ENCODE results near the gene PMEPA1.

PMEPA1 gene

DNA sequence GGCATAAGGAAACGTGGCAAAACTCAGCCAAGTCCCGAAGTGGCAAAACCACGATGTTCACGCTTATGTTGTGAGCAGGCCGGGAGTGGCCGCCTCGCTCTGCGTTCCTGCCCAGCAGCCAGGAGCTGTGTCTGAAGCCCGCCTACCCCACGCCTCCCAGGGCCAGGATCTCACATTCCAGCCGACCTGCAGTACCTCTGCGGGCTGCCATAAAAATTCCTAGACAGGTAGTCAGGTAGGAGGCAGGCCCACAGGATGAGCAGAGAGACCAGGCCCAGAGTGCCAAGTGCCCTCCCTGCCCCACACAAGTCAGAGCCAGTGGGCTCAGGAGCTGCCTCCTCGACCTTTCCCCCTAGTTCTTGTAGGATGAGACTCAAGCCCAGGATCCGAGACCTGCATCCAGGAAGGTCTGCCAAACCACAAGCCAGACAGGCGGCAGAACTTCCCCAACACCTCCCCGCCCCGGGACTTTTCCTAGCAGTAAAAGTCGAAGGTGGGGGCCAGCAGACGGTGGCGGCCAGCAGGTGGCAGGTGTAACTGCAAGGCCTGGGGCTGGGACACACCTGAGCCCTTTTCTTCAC, 16.7 kb downstream of the PMEPA1 start:
- no peak for DNase-seq

DNA sequence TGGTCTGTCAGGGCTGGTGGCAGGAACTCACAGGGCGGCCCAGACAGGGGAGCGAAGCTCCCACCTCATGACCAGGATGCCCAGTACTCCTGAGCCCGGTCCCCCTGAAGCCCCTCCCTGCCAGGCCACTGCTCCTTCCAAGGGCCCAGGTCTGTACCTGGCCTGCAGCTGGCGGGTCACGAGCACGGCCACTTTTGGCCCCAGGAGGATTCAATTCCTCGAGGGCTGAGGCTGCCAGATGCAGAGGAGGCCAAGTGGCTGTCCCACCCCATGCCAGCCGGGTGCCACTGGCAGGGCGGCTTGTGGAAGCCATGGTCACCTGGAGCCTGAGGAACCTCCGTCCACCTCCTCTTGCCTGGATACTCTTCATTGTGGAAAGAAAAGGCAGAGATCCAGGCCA, 17.4 kb downstream of the PMEPA1 start:
- DNase-seq: no peak

DNA sequence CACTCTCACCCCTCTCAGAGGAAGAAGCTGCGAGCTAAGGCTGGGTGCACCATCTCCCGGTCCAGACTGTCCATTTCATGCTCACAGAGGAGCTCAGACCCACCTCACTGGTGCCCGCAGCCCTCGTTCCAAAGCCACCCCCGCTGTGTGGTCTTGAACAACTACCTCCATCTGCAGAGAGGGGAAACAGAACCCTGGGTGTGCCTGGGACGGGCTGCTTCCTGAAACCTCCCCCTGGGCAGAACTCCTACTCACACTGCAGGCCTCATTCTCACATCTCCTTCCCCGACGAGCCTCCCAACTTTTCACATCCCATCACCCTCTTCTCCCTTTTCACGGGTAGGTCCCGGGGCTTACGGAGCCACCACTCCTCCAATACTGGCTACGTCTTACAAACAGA, 18.1 kb downstream of the PMEPA1 start:
- DNase-seq: no peak

DNA sequence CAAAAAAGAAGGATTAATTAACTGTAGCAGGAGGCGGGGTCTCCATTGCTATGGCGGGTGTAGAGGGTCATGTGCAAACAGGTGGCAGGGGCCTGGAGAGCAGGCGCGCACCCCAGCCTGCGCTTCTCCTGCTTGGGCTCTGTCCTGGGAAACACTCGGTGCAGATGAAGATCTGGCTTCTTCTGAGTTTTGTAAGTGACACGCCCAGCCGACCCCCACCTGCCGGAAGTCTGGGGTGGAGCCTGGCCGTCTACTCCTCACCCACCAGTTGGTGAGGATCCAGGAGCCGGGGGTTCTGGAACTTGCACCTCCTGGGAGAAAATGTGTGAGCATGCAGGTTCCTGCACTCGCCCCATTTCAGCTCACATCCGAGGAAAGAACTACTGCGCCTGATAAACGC, 19.3 kb downstream of the PMEPA1 start:
- DNase-seq: no peak

DNA sequence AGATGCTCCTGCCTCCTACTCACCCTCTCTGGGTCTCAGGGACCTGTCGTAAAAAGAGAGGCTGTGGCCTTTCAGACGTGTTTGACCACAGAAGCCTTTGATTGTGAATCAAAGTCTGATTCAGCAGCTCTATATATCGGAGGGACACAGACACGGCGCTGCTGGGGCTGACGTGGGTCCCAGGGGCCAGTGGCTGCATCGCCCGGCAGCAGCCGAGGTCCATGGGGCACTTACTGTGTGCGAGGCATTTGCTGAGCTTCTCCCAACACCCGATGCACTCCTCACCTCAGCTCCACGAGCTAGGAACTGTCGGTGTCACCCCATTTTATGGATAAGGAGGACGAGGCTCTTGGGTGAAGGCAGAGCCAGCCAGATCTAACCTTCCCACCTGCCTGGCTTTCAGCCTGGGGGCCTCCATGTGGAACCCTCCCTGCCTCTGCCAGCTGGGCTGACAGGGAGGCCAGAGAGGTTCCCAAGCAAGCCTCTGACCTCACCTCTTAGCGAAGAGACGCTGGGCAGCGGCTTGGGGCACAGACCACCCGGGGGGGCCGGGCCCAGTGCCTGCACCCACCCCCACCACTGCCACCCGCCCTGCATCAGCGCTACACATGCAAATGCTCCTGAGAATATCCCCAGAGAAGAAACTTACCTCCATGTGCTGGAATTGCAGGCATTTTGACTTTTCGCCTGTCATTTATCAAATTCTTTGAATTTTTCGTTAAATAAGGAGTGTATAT, 19.9 kb downstream of the PMEPA1 start:
- DNase-seq: no peak

DNA sequence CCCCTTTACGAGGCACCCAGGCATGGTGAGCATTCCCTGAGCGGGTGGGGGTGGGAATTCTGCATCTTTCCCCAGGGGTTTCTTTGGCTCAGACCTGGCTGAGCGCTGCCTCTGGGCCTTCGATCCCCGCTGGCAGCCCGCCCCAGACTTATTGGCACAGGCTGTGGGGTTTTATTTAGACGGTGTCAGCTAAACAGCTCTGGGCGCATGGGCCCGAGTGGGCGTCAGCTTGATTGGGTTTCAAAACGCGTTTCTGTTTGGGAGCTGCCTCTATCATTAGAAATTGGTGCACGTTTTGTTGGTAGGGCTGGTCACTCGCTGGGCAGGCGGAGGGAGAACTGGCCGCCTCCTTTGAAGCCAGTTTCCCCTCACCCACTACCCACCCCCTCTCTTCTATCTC, 21.0 kb downstream of the PMEPA1 start:
- peak in 6 of 14 donors; percentile 5 to 57 (median 30) for DNase-seq

DNA sequence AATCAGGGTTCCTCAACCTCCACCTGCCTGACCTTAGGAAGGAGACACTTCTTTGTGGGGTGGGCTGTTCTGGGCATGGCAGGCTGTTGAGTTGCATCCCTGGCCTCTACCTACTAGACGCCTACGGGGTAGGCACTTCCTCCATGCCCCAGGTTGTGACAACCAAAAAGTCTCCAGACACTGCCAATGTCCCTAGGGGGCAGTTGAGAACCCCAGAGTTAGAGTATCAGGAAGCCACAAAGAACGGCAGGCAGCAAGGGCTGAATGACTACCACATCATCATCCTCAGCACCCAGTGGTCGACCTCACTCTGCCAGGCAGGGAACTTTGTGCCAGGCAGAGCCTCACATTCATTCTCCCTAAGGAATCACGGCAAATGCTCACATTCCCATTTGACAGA, 21.5 kb downstream of the PMEPA1 start:
- no peak for DNase-seq

DNA sequence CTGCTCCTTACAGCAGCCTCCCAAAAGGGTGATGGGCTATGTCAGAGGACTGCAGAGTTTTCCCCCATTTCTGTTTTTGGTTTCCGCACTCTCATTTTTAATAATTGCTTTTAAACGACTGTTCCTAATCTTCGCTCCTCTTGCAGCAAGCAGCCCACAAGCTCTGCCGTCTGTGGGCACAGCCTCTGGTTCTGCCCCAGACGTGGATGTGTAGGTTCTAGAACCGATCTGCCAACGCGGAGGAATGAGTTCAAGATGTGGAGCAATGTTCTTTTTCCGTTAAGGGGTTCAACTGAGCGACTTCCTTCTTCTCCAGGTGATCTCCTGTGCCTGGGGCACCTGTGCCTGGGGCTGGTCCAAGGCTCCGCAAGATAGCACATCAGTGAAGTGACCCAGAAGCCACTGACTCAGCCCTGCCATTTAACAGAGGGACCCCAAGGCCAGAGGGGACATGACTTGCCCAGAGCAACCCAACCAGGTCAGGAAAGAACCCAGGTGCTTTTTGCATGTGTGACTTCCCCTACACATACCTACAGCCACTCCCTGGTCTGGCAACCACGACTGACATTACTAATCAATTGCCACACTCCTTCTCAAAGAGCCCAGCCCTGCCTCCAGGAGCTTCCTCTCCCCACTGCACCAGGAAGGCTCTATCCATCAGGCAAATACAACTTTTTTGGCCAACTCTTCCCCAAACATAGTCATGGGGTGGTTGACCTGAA, 22.7 kb downstream of the PMEPA1 start:
- no peak for DNase-seq

DNA sequence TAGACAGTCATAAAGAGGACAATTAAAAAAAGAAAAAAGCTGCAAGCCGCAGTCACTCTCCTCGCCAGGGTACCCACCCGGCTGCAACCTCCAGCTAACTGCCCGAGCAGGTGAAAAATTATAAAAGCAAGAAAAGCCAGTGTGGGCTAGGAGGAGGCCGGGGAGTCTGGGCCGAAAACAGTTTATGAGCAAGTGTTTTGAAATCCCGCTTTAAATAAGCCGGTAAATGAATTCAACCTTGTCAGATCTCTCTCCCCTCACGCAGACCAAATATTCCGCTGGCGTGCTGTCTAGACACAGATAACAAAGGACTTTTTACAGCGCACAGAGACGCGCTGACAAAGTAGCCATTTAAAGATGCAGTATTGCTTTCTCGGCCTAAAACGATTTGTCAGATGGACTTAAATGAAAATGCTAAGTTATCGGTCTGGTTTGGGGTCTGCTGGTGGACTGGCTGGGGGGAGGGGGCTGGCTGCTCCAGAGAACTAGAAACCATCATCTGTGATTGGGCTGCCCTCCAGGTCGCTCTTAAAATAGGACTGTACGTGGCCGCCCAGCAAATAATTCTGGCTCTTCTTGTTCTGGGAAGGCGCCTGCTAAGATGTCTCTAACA, 24.6 kb downstream of the PMEPA1 start:
- DNase-seq: peak in 1 of 14 donors; percentile 11

DNA sequence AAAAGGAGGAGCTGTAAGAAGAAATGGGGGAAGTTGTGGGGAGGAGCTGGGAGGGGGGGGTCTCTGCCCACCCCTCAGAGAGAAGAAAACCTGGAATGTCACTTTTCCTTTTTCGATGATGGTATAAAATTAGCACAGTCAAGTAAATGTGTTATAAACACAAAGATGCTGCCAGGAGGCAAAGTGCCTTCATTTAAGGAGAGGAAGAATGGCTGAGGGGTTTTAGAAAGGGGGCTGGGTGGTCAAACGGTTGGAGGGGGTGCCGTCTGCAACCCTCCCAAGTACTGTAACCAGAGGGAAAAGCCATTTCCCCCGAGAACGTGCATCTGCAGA, 25.0 kb downstream of the PMEPA1 start:
- no peak for DNase-seq

DNA sequence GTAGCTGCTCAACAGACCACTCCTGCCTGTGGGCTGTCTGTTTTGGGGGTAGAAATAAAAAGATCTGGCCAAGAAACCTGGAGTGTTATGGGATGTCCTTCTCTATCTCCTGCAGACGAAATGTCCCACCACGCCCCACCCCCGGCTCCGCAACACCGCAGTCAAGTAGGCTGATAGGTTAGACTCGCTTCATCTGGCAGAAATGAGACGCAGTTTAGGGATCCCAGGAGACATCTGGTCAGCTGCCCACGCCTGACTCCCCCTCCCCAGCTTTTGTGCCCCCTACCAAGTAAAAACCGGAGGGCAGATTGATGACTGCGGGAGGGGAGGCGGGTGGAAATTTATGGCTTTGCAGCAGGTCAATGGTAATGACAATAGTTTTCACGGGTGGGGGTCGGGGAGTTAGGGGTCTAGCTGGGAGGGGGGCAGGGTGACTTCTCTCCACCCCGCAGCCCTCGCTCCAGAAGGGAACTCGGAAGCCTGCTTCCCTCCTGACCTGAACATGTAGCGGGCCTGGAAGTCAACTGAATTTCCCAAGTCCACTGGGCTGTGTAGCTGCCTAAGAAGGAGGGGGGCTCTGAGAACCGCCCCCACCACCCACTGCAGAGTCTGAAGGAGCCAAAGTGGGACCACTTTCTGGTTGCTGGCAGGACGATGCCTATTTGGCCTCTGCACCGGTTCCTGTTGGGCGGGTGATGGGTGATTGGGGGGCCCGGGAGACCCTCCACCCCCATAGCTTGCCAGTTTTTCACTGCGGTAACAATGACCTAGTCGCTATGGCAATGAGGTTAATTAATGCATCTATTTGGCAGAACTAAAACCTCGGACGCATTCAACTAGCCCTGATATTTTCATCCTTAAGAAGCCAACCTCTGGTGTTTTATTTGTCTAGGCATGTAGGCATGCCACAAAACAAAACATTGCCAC, 25.7 kb downstream of the PMEPA1 start:
- no peak for DNase-seq

DNA sequence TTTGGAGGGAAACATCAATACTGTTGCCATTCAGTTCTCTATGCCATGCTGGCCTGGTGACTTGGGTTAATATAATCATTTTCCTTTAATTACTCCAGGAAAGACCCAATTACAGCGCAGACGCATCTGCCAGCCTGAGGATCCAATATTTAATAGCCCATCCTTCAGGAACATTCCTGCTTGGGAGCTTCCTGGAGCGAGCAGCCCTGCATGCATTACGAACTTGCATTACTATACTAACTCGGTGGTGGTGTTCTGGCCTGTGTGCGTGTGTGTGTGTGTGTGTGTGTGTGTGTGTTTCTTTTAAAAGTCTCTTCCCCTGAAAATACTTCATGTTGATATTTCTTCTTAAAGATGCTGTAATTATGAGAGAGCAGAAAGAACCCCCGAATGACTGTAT, 26.5 kb downstream of the PMEPA1 start:
- no peak for DNase-seq

DNA sequence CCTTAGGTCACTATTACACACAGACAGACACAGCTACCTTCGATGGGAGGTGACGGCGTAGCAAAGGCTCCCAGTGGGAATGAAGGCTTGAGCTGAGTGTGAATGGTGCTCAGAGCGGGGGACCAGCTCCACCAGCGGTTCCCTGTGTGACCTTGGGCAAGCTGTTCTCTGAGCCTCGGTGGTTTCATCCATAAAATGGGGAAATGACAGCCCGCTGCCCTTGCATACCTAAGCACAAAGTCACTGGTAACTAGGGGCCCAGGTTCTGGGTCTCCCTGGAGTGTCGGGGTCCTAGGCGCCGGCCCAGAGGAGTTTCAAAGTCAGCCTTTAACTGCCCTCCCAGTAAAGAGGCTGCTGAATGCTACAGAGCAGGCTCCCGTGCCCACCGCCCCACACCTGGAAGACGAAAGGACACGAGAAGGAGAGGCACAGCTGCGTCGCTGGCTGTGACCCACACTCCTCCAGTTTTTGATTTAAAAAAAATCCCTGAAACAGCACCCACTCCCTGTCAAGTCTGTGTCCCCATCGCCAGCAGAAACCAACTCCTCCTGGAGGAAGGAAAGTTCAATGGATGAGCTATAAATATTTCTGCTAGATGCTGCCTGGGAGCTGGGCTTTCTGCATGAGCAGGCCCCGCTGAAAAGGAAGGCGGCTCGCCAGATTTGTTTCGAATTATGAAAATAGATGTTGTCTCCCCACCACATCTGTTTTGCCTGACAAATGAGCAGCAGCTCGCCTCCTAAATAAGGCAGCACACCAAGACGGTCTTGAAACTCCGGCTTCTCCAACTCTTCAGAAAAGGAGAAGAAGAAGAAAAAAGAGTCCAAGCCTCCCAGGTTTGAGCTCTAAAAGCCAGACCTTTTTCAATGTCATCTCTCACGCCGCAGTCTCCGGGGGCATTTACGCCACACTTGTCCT, 27.4 kb downstream of the PMEPA1 start:
- DNase-seq: no peak

DNA sequence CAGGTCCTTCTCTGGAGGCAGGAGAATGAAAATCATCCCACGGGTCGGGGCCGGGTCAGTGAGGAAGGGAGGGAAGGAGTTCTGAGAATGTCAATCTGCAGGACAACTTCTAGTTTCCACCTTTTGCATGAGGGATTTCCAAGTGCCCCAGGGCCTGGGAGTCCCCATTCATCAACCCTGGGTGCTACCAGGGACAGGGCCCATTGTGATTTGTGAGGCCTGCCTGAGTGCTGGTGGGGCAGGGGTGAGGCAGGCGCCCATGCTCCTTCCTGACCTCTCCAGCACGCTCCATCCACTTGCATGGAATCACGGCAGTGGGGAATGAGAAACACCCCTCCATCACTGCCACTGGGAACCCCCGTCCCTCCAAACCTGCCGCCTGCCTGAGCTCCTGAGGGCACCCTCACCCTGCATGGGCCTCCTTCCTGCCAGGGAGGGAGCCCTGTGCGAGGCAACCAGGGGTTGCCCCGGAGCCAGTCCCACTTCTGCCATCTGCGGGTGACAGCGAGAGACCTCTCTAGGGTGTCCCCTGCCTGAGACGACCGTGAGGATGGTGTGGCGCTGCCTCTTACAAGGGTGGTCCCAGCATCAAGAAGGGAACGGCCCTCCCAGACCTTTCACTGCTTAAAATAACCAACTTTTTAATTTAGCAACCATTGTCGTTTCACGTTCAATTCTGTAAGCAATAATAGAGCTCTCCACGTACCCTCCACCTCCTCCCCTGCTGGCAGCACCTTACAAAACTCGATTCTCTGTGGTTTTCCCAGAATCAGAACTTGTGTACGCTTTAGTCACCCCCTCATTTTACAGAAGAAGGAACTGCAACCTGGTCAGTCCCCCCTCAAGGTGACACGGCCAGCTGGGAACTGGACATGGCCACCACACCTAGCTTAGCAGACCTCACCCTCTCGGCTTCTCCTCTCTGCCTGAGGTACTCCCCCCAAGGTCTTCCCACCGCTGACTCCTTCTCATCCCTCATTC, 28.6 kb downstream of the PMEPA1 start:
- no peak for DNase-seq

DNA sequence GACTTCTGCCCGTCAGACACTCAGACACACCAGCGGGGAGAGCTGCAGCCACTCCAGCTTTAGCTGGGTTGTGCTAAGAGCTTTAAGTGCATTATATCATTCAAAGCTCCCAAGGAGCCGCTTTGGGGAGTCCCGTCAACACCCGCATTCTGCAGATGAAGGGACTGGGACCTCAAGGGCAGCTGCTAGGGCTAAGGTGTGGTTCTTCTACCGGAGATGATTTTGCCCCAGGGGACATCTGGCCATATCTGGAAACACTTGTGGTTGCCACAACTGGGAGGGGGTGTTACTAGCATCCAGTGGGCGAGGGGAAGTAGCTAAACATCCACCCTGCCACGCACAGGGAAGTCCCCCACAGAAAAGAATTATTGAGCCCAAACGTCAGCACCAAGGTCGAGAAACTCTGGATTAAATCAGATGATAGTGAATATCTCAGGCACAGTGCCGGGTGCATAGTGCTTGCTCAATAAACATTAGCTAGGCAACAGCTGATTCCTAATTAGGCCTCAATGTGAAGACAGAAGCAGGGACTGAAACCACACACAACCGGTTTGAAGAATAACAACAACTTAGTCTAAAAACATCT, 29.6 kb downstream of the PMEPA1 start:
- no peak for DNase-seq

DNA sequence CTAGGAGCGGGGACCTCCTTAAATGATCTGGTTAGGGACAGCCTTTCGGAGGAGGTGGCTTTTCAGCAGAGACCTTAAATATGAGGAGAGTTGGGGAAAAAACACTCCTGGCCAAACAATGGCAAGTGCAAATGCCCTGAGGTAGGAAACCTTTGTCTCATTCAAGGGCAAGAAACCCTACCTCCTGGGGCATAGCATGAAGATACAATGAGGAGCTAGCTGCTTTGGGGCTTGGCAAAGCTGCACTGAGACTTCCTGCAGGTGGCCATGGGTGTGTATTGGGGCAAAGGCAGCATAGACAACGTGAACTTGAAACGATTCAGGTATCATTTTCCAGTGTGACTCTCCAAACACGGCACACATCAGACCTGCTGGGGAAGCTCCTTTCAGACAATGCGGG, 30.7 kb downstream of the PMEPA1 start:
- no peak for DNase-seq

DNA sequence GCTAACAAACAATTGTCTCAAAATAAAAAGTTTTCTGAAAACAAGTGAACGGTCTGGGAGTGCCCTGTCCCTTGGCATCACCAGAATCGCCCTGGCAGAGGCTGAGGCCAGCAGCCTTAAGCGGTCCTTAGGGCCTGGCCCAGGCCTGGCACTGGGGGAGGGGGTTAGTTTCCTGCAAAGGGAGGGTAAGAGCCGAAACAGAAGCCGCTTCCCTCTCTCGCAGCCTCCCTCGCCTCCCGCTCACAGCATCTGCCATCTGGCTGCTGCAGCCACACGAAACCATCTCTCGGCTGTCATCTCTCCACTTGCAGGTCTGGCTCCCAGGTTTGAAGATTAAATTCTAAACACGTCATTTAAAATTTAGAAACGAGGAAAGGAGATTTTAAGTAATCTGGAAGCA, 31.5 kb downstream of the PMEPA1 start:
- peak in 6 of 14 donors; percentile 10 to 35 (median 14) for DNase-seq

DNA sequence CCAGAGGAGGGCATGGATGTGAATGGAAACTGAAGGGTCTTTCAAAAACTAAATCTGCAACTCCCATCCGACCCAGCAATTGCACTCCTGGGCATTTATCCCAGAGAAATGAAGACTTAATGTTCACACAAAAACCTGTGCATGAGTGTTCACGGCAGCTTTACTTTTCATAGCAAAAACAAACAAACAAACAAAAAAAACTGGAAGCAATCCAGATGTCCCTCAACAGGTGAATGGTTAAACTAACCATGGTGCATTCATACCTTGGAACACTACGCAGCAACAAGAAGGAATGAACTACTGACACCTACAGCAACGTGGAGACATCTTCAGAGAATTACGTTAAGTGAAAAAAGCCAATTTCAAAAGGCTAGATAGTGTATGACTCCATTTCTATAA, 32.2 kb downstream of the PMEPA1 start:
- DNase-seq: no peak
